ENCODE measurements around the gene DENND10. TPM values are rescaled to one million over a fixed set of nuclear protein-coding genes. Genes with fewer than 3 reads are reported as not detected.

Gene DENND10
- total and polyA plus RNA-seq, 2 donors (not counting 3 experiments of a cell fraction or from before 2014, with no cell fraction given): 39.1 to 50.1 TPM

DNA sequence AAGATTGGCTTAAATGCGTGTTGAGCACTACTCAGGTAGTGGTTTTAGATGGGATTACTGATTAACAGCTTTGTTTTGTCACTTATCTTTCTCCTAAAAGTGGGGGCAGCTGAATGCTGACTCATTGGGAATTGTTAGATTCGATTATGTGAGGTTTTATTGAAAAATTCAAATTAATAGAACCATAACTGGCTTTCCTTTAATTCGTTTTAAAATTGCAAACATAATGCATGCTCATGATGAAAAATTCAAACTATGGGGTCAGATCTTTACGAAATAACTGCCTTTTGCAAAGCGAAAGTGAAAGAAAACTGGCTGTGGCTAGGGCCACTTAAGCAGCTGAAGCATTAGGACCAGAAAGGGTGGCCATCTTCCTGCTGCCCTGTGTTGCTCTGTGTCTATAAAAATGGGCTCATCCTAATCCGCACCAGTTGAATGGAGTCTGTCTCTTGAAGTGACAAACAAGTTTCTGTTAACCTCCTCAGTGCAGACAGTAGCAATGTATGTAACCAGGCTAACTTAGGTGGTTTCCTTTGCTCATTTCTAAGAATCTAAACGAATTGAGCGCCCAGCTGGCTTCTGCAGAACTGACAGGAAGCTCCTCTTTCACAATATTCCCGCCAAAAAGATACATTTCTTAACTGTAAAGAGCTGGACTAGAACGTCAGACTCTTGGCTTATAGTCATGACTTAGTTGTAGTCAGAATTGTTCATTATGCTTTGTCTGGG, 27.8 kb downstream of the DENND10 start:
- H3K9ac ChIP-seq (replicated peaks; ENCODE audit: extremely low read depth, insufficient read depth, low read length): no peak overlapping the region
- dilution Hi-C loops (cut with MboI; ENCODE audit: extremely low pct_ligation_motif_present, low sequenced_read_pairs) (no loop called here), intact Hi-C loops (cut with micrococcal nuclease) (no loop called here)
- H3K36me3 ChIP-seq (ENCODE audit: control insufficient read depth in 2 of 2, extremely low read depth in 1 of 2, insufficient read depth in 2 of 2, low read length in 2 of 2): peaks cover 8 to 32% of the 10 kb centered on the region in 2 experiments
- no TSS peak for BruUV-seq (replicated peaks)
- FAIRE-seq (no peak), DNase-seq (ENCODE audit: low read depth, low spot score) (peak; percentile 26)
- no peaks in the 10 kb centered on the region for H3K79me2 ChIP-seq (ENCODE audit: control insufficient read depth, insufficient read depth, low read length)
- ChIA-PET CTCF (interaction anchor here (1.1 to 1.3 kb wide), 3 partner anchors 8 to 314 kb away, joined by 3 read pairs; no protein-coding TSS in a partner anchor), POLR2A (no interaction called here)
- H3K9me3 ChIP-seq (replicated peaks; ENCODE audit: control insufficient read depth, insufficient read depth, low read length): no peaks in the 10 kb centered on the region
- peak overlapping the region in 1 of 3 experiments; percentile 39 for H3K4me3 ChIP-seq (replicated peaks in 1 of 3; ENCODE audit: insufficient read depth in 1 of 3, low read depth in 1 of 3, low read length in 3 of 3)
- TF ChIP-seq GATA2 (IDR thresholded peaks at IDR 0.05; ENCODE audit: insufficient read depth, insufficient read length, low read depth, low read length) (no peak), JUN (IDR thresholded peaks at IDR 0.05; ENCODE audit: borderline replicate concordance, insufficient read depth, insufficient read length, low read depth) (no peak), POLR2AphosphoS5 (IDR thresholded peaks at IDR 0.05; ENCODE audit: insufficient read depth, low read depth, low read length) (no peak), POLR2A (IDR thresholded peaks at IDR 0.05; ENCODE audit: low read depth, low read length) (no peak), FOS (IDR thresholded peaks at IDR 0.05; ENCODE audit: borderline replicate concordance, insufficient read depth, low read length) (no peak), MAX (IDR thresholded peaks at IDR 0.05; ENCODE audit: insufficient read depth, insufficient read length) (no peak), EZH2 (IDR thresholded peaks at IDR 0.05; ENCODE audit: borderline replicate concordance, low read depth, low read length, severe bottlenecking) (no peak), MYC (IDR thresholded peaks at IDR 0.05; ENCODE audit: low read depth, low read length) (no peak)
- TF ChIP-seq, protein P1, sequence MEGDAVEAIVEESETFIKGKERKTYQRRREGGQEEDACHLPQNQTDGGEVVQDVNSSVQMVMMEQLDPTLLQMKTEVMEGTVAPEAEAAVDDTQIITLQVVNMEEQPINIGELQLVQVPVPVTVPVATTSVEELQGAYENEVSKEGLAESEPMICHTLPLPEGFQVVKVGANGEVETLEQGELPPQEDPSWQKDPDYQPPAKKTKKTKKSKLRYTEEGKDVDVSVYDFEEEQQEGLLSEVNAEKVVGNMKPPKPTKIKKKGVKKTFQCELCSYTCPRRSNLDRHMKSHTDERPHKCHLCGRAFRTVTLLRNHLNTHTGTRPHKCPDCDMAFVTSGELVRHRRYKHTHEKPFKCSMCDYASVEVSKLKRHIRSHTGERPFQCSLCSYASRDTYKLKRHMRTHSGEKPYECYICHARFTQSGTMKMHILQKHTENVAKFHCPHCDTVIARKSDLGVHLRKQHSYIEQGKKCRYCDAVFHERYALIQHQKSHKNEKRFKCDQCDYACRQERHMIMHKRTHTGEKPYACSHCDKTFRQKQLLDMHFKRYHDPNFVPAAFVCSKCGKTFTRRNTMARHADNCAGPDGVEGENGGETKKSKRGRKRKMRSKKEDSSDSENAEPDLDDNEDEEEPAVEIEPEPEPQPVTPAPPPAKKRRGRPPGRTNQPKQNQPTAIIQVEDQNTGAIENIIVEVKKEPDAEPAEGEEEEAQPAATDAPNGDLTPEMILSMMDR (IDR thresholded peaks at IDR 0.05; ENCODE audit: extremely low read depth in 1 of 2, insufficient read depth in 1 of 2, low read depth in 1 of 2, low read length in 2 of 2): no peak
- peaks cover 8% of the 10 kb centered on the region for H3K4me1 ChIP-seq (ENCODE audit: control insufficient read depth, extremely low read depth, insufficient read depth, low read length)
- no peaks in the 10 kb centered on the region for H3K9me1 ChIP-seq (replicated peaks; ENCODE audit: control insufficient read depth, extremely low read depth, insufficient read depth, low read length)
- H3K27ac ChIP-seq (ENCODE audit: insufficient read depth, low read depth, low read length): no peak overlapping the region
- H3K4me2 ChIP-seq (ENCODE audit: insufficient read depth, low read length): peak overlapping the region; percentile 63
- H3K27me3 ChIP-seq (ENCODE audit: control insufficient read depth in 2 of 2, insufficient read depth in 2 of 2, low read length in 2 of 2): no peaks in the 10 kb centered on the region
- no peak overlapping the region for H2AFZ ChIP-seq (ENCODE audit: low read depth, low read length)
- H4K20me1 ChIP-seq (replicated peaks; ENCODE audit: control insufficient read depth, extremely low read depth, insufficient read depth, low read length): no peaks in the 10 kb centered on the region
